Mesenchymal stem cell (in vitro differentiated cells and primary cell): ENCODE data around the gene IL12RB1.

Source experiments
- DNase-seq: peaks from one replicate; pipeline ENCODE4 v3.0.0-alpha.2; 2013
- H2AFZ ChIP-seq: one replicate; pipeline ENCODE4 v1.6.1; 2013; ENCODE audit warnings: low read depth, mild to moderate bottlenecking, control low read depth, inconsistent platforms, low read length, moderate library complexity
- H2AK5ac ChIP-seq: 2 replicates; pipeline ENCODE4 v1.6.1; 2013; ENCODE audit warnings: low read length, moderate library complexity, mild to moderate bottlenecking, inconsistent platforms; ENCODE audit not compliant: severe bottlenecking
- H2BK120ac ChIP-seq: one replicate; pipeline ENCODE4 v1.6.1; 2013; ENCODE audit warnings: low read depth, mild to moderate bottlenecking, inconsistent platforms, low read length, moderate library complexity
- H2BK12ac ChIP-seq, 2 experiments: one replicate each; pipeline ENCODE4 v1.6.1; 2013; ENCODE audit warnings: inconsistent platforms in 2 of 2, low read length in 2 of 2, mild to moderate bottlenecking in 2 of 2, moderate library complexity in 2 of 2, control low read depth in 1 of 2
- H2BK15ac ChIP-seq: one replicate; pipeline ENCODE4 v1.6.1; 2013; ENCODE audit warnings: mild to moderate bottlenecking, low read depth, inconsistent platforms; ENCODE audit not compliant: poor library complexity, severe bottlenecking
- H2BK5ac ChIP-seq: 2 replicates; pipeline ENCODE4 v1.6.1; 2013; ENCODE audit warnings: low read depth, mild to moderate bottlenecking, low read length, control low read depth, inconsistent platforms; ENCODE audit not compliant: poor library complexity, severe bottlenecking
- H3K14ac ChIP-seq, 2 experiments: one replicate each; pipeline ENCODE4 v1.6.1; 2013; ENCODE audit warnings: inconsistent platforms in 2 of 2, low read length in 2 of 2, control low read depth in 1 of 2, mild to moderate bottlenecking in 1 of 2, moderate library complexity in 1 of 2
- H3K18ac ChIP-seq, 2 experiments: one replicate each; pipeline ENCODE4 v1.6.1; 2013; ENCODE audit warnings: inconsistent platforms in 2 of 2, low read length in 2 of 2, control low read depth in 1 of 2, low read depth in 1 of 2, mild to moderate bottlenecking in 1 of 2
- H3K23ac ChIP-seq, 2 experiments: one replicate each; pipeline ENCODE4 v1.6.1; 2013; ENCODE audit warnings: inconsistent platforms in 2 of 2, low read length in 2 of 2, mild to moderate bottlenecking in 2 of 2, moderate library complexity in 2 of 2, control low read depth in 1 of 2
- H3K27ac ChIP-seq: 2 replicates; pipeline ENCODE4 v1.5.1; 2013; ENCODE audit warnings: mild to moderate bottlenecking, moderate library complexity, low read length, control low read depth, inconsistent platforms; ENCODE audit not compliant: poor library complexity, severe bottlenecking
- H3K27me3 ChIP-seq, 2 experiments: 2 replicates each; pipeline versions ENCODE4 v1.6.1 to v1.7.0; 2013; ENCODE audit warnings: low read length in 2 of 2, mild to moderate bottlenecking in 2 of 2, moderate library complexity in 2 of 2, control low read depth in 1 of 2, inconsistent platforms in 1 of 2; ENCODE audit not compliant: control insufficient read depth in 1 of 2, insufficient read depth in 1 of 2
- H3K36me3 ChIP-seq, 2 experiments: 2 replicates each; pipeline versions ENCODE4 v1.6.1 to v1.7.0; 2013; ENCODE audit warnings: low read length in 2 of 2, control low read depth in 1 of 2, inconsistent platforms in 1 of 2, low read depth in 1 of 2, mild to moderate bottlenecking in 1 of 2; ENCODE audit not compliant: insufficient read depth in 2 of 2, control insufficient read depth in 1 of 2
- H3K4ac ChIP-seq, 2 experiments: one replicate each; pipeline ENCODE4 v1.6.1; 2013; ENCODE audit warnings: inconsistent platforms in 2 of 2, low read length in 2 of 2, mild to moderate bottlenecking in 2 of 2, moderate library complexity in 2 of 2, control low read depth in 1 of 2, low read depth in 1 of 2
- H3K4me1 ChIP-seq: 2 replicates; pipeline ENCODE4 v1.6.1; 2013; ENCODE audit warnings: low read depth, low read length, control low read depth; ENCODE audit not compliant: control insufficient read depth, insufficient read depth
- H3K4me2 ChIP-seq: 2 replicates; pipeline ENCODE4 v1.6.1; 2013; ENCODE audit warnings: low read length, mild to moderate bottlenecking, inconsistent platforms; ENCODE audit not compliant: poor library complexity, severe bottlenecking
- H3K4me3 ChIP-seq, 2 experiments: 2 replicates each; pipeline versions ENCODE4 v1.5.1 to v1.7.0; 2013; ENCODE audit warnings: low read length in 2 of 2, mild to moderate bottlenecking in 2 of 2, control low read depth in 1 of 2, low read depth in 1 of 2; ENCODE audit not compliant: insufficient read depth in 1 of 2
- H3K79me1 ChIP-seq: replicated peaks from 2 replicates; pipeline ENCODE4 v1.6.1; 2013; ENCODE audit warnings: mild to moderate bottlenecking, control low read depth, low read length, inconsistent platforms; ENCODE audit not compliant: poor library complexity, severe bottlenecking
- H3K9ac ChIP-seq: 2 replicates; pipeline ENCODE4 v1.7.0; 2013; ENCODE audit warnings: mild to moderate bottlenecking, low read length, moderate library complexity
- H3K9me3 ChIP-seq: 2 replicates; pipeline ENCODE4 v1.7.0; 2013; ENCODE audit warnings: mild to moderate bottlenecking, low read length; ENCODE audit not compliant: control insufficient read depth
- H4K8ac ChIP-seq: one replicate; pipeline ENCODE4 v1.6.1; 2013; ENCODE audit warnings: inconsistent platforms, mild to moderate bottlenecking, low read length, moderate library complexity
- H4K91ac ChIP-seq: one replicate; pipeline ENCODE4 v1.6.1; 2013; ENCODE audit warnings: mild to moderate bottlenecking, low read length, inconsistent platforms
- WGBS: methylation state at CpG from one replicate; pipeline ENCODE4 v1.1.7; 2013; ENCODE audit warnings: mixed read lengths; 5-methylcytosine and 5-hydroxymethylcytosine counted together

Gene IL12RB1

GRCh38 chr19:18021121-18021755 lies 65.5 kb downstream of the IL12RB1 start:
- Histone ChIP-seq H3K23ac (no peak overlapping the region), H2BK15ac (peak overlapping the region; percentile 33), H3K4me1 (peaks cover 36% of the 10 kb centered on the region), H2BK12ac (peak overlapping the region; percentile 86 to 100), H3K9ac (peak overlapping the region; percentile 74), H3K14ac (peak overlapping the region in 1 of 2 experiments; percentile 23), H3K9me3 (no peaks in the 10 kb centered on the region), H3K18ac (peak overlapping the region; percentile 76 to 90), H3K4me3 (peak overlapping the region in 1 of 2 experiments; percentile 7), H4K8ac (peak overlapping the region; percentile 100), H2AFZ (peak overlapping the region; percentile 42), H3K4me2 (no peak overlapping the region), H3K36me3 (no peaks in the 10 kb centered on the region), H4K91ac (peak overlapping the region; percentile 96), H2BK120ac (peak overlapping the region; percentile 94), H3K4ac (peak overlapping the region; percentile 69 to 86), H2BK5ac (peak overlapping the region; percentile 15), H3K79me1 (no peaks in the 10 kb centered on the region), H2AK5ac (peak overlapping the region; percentile 86), H3K27me3 (no peaks in the 10 kb centered on the region), H3K27ac (peak overlapping the region; percentile 35)
- WGBS: 61% methylated on average over 21 of the region's 21 CpGs
- peak; percentile 93 for DNase-seq

- Histone ChIP-seq H3K23ac (no peak overlapping the region), H3K4me1 (peaks cover 36% of the 10 kb centered on the region), H2AFZ (no peak overlapping the region), H2AK5ac (peak overlapping the region; percentile 86), H3K27ac (no peak overlapping the region), H3K9ac (no peak overlapping the region), H3K4me3 (no peak overlapping the region), H3K79me1 (no peaks in the 10 kb centered on the region), H3K4me2 (no peak overlapping the region), H4K8ac (peak overlapping the region; percentile 95), H3K4ac (peak overlapping the region; percentile 69 to 86), H3K36me3 (peaks cover 0 to 3% of the 10 kb centered on the region in 2 experiments), H3K14ac (peak overlapping the region in 1 of 2 experiments; percentile 23), H3K27me3 (no peaks in the 10 kb centered on the region), H3K18ac (peak overlapping the region; percentile 62 to 72), H4K91ac (peak overlapping the region; percentile 67), H2BK12ac (peak overlapping the region; percentile 86 to 100), H2BK15ac (peak overlapping the region; percentile 33), H2BK5ac (no peak overlapping the region), H3K9me3 (no peaks in the 10 kb centered on the region), H2BK120ac (peak overlapping the region; percentile 71)
- 73% methylated on average over 9 of the region's 16 CpGs for WGBS
- DNase-seq: peak; percentile 57
These were observed 66.3 kb downstream of the IL12RB1 start for GRCh38 chr19:18020212-18021085.

- no peaks in the 10 kb centered on the region for H3K79me1 ChIP-seq
- H2BK15ac ChIP-seq: no peak overlapping the region
- peak overlapping the region; percentile 21 for H2BK120ac ChIP-seq
- 81% methylated on average over 15 of the region's 15 CpGs for WGBS
- peak overlapping the region in 1 of 2 experiments; percentile 76 for H3K14ac ChIP-seq
- H2BK5ac ChIP-seq: no peak overlapping the region
- H3K27ac ChIP-seq: no peak overlapping the region
- no peaks in the 10 kb centered on the region for H3K27me3 ChIP-seq
- H4K8ac ChIP-seq: peak overlapping the region; percentile 33
- peak overlapping the region in 1 of 2 experiments; percentile 41 for H3K23ac ChIP-seq
- H3K9ac ChIP-seq: no peak overlapping the region
- H3K9me3 ChIP-seq: no peaks in the 10 kb centered on the region
- no peak overlapping the region for H2AK5ac ChIP-seq
- H2AFZ ChIP-seq: peak overlapping the region; percentile 47
- no peak overlapping the region for H3K4me2 ChIP-seq
- H3K36me3 ChIP-seq: peaks cover 5 to 21% of the 10 kb centered on the region in 2 experiments
- H3K4me3 ChIP-seq: no peak overlapping the region
- no peak for DNase-seq
- H2BK12ac ChIP-seq: peak overlapping the region in 1 of 2 experiments; percentile 90
- peak overlapping the region; percentile 59 to 70 for H3K4ac ChIP-seq
- peaks cover 40% of the 10 kb centered on the region for H3K4me1 ChIP-seq
- H3K18ac ChIP-seq: peak overlapping the region; percentile 50 to 64
- H4K91ac ChIP-seq: peak overlapping the region; percentile 44
These were observed 69.3 kb downstream of the IL12RB1 start for GRCh38 chr19:18017275-18018083.
